ENCODE results near the gene MATR3.
A peak's percentile ranks its signal among the peaks of the same experiment; 100 is the strongest.

MATR3 gene

GRCh38 chr5:139253115-139253514 lies 40.4 kb upstream of the MATR3 start:
- no peak overlapping the region for H3K4me3 ChIP-seq (ENCODE audit: insufficient read length, low read depth)
- H3K36me3 ChIP-seq (ENCODE audit: insufficient read depth, insufficient read length, low read length): no peaks in the 10 kb centered on the region
- H3K9ac ChIP-seq (ENCODE audit: insufficient read length, low read depth): no peak overlapping the region
- TF ChIP-seq ZNF274 (IDR thresholded peaks at IDR 0.05; ENCODE audit: low read depth, low read length): no peak
- no peaks in the 10 kb centered on the region for H3K4me1 ChIP-seq (ENCODE audit: insufficient read depth, insufficient read length)
- H3K27me3 ChIP-seq (ENCODE audit: insufficient read depth, insufficient read length): no peaks in the 10 kb centered on the region
- H3K9me3 ChIP-seq (ENCODE audit: insufficient read depth, low read length): no peaks in the 10 kb centered on the region
- DNase-seq (ENCODE audit: low read depth, low spot score): no peak

- Histone ChIP-seq H3K4me1 (ENCODE audit: insufficient read depth, insufficient read length) (no peaks in the 10 kb centered on the region), H3K4me3 (ENCODE audit: insufficient read length, low read depth) (no peak overlapping the region), H3K9me3 (ENCODE audit: insufficient read depth, low read length) (no peaks in the 10 kb centered on the region), H3K27me3 (ENCODE audit: insufficient read depth, insufficient read length) (no peaks in the 10 kb centered on the region), H3K36me3 (ENCODE audit: insufficient read depth, insufficient read length, low read length) (no peaks in the 10 kb centered on the region), H3K9ac (ENCODE audit: insufficient read length, low read depth) (no peak overlapping the region)
- no peak for TF ChIP-seq YY1 (IDR thresholded peaks at IDR 0.05; ENCODE audit: insufficient read depth, insufficient read length)
- no peak for TF ChIP-seq ZNF274 (IDR thresholded peaks at IDR 0.05; ENCODE audit: low read depth, low read length)
- TF ChIP-seq SUZ12 (IDR thresholded peaks at IDR 0.05; ENCODE audit: extremely low read depth, insufficient read depth, insufficient read length): no peak
- no peak for DNase-seq (ENCODE audit: low read depth, low spot score)
Observed at GRCh38 chr5:139256820-139257219, 36.7 kb upstream of the MATR3 start.

- Histone ChIP-seq H3K36me3 (ENCODE audit: insufficient read depth, insufficient read length, low read length) (no peaks in the 10 kb centered on the region), H3K27me3 (ENCODE audit: insufficient read depth, insufficient read length) (no peaks in the 10 kb centered on the region), H3K9ac (ENCODE audit: insufficient read length, low read depth) (no peak overlapping the region), H3K4me3 (ENCODE audit: insufficient read length, low read depth) (no peak overlapping the region), H3K4me1 (ENCODE audit: insufficient read depth, insufficient read length) (no peaks in the 10 kb centered on the region), H3K9me3 (ENCODE audit: insufficient read depth, low read length) (no peaks in the 10 kb centered on the region)
- TF ChIP-seq YY1 (IDR thresholded peaks at IDR 0.05; ENCODE audit: insufficient read depth, insufficient read length) (no peak), ZNF274 (IDR thresholded peaks at IDR 0.05; ENCODE audit: low read depth, low read length) (no peak), SUZ12 (IDR thresholded peaks at IDR 0.05; ENCODE audit: extremely low read depth, insufficient read depth, insufficient read length) (no peak)
- no peak for DNase-seq (ENCODE audit: low read depth, low spot score)
Observed at GRCh38 chr5:139262059-139262741, 31.3 kb upstream of the MATR3 start.

DNA sequence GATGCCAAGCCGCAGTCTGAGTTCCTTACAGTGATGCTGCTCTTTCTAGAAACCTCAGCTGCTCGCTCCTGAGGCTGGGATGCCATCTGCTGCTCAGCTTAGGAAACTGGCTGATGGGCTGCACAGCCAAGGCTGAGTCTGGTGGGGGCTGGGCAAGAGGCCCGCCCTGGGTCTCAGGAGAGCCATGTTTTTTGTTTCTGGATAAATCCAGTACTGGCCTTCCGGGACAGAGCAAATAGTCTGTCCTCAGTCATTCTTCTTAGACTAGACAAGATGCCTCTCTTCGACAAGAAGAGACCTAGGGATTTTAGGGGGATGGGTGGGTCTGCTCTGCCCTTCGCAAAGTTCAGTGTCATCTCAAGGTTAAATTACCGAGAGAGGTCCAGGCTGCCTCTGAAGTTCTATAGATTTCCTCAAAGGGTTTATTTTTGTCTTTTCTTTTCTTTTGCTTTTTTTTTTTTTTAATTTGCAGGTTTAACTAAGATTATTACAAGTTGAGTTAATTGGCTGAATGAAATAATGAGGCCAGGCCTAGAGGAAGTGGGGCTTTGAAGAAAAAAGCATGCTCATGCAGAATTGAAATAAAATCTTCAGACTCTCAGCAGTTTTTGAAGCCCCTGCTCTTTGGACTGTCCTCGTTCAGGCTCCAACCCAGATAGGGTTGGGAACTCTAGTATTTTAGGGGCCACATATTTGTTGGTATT lies 30.6 kb upstream of the MATR3 start:
- Histone ChIP-seq H3K9me3 (ENCODE audit: insufficient read depth, low read length) (no peaks in the 10 kb centered on the region), H3K9ac (ENCODE audit: insufficient read length, low read depth) (no peak overlapping the region), H3K27me3 (ENCODE audit: insufficient read depth, insufficient read length) (no peaks in the 10 kb centered on the region), H3K4me1 (ENCODE audit: insufficient read depth, insufficient read length) (no peaks in the 10 kb centered on the region), H3K4me3 (ENCODE audit: insufficient read length, low read depth) (no peak overlapping the region), H3K36me3 (ENCODE audit: insufficient read depth, insufficient read length, low read length) (no peaks in the 10 kb centered on the region)
- TF ChIP-seq ZNF274 (IDR thresholded peaks at IDR 0.05; ENCODE audit: low read depth, low read length) (no peak), SUZ12 (IDR thresholded peaks at IDR 0.05; ENCODE audit: extremely low read depth, insufficient read depth, insufficient read length) (no peak), YY1 (IDR thresholded peaks at IDR 0.05; ENCODE audit: insufficient read depth, insufficient read length) (no peak)
- DNase-seq (ENCODE audit: low read depth, low spot score): peak; percentile 76

DNA sequence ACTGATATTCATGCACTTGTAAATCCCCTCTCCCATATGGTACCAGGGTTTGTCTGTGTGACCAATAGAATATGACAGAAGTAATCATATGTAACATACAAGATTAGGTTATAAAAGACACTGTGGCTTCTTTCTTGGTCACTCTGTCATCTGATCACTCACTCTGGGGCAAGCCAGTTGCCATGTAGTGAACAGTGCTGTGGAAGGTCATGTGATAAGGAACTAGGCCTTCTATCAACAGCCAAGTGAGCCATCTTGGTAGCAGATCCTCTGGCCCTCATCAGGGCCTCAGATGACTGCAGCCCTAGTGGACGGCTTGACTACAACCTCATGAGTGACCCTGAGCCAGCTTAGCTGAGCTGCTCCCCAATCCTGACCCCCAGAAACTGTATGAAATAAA lies 30.0 kb upstream of the MATR3 start:
- TF ChIP-seq ZNF274 (IDR thresholded peaks at IDR 0.05; ENCODE audit: low read depth, low read length): no peak
- no peak for TF ChIP-seq YY1 (IDR thresholded peaks at IDR 0.05; ENCODE audit: insufficient read depth, insufficient read length)
- TF ChIP-seq SUZ12 (IDR thresholded peaks at IDR 0.05; ENCODE audit: extremely low read depth, insufficient read depth, insufficient read length): no peak
- Histone ChIP-seq H3K36me3 (ENCODE audit: insufficient read depth, insufficient read length, low read length) (no peaks in the 10 kb centered on the region), H3K27me3 (ENCODE audit: insufficient read depth, insufficient read length) (no peaks in the 10 kb centered on the region)

DNA sequence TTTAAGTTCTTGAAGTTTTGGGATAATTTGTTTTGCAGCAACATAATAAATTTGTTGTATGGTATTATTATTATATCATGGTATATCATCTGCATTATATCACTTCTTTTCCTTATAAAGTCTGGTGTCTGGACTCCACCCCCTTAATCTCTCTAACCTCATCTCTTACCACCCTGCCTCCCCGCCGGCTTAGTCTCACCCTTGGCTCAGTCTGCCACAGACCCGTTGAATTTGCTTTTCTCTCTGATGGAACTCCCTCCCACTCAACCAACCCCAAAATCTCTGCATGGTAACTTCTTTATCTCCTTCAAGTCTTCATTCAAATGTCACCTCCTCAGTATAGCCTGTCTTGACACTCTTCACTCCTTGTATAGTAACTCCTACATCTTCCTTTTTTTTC lies 29.6 kb upstream of the MATR3 start:
- no peak overlapping the region for H3K4me3 ChIP-seq (ENCODE audit: insufficient read length, low read depth)
- H3K9ac ChIP-seq (ENCODE audit: insufficient read length, low read depth): no peak overlapping the region
- DNase-seq (ENCODE audit: low read depth, low spot score): no peak
- H3K4me1 ChIP-seq (ENCODE audit: insufficient read depth, insufficient read length): no peaks in the 10 kb centered on the region
- TF ChIP-seq YY1 (IDR thresholded peaks at IDR 0.05; ENCODE audit: insufficient read depth, insufficient read length): no peak
- no peak for TF ChIP-seq ZNF274 (IDR thresholded peaks at IDR 0.05; ENCODE audit: low read depth, low read length)
- TF ChIP-seq SUZ12 (IDR thresholded peaks at IDR 0.05; ENCODE audit: extremely low read depth, insufficient read depth, insufficient read length): no peak
- H3K36me3 ChIP-seq (ENCODE audit: insufficient read depth, insufficient read length, low read length): no peaks in the 10 kb centered on the region
- no peaks in the 10 kb centered on the region for H3K27me3 ChIP-seq (ENCODE audit: insufficient read depth, insufficient read length)
- H3K9me3 ChIP-seq (ENCODE audit: insufficient read depth, low read length): no peaks in the 10 kb centered on the region

More for the DNA sequence above, 30.0 kb upstream of the MATR3 start:
- H3K4me3 ChIP-seq (ENCODE audit: insufficient read length, low read depth): no peak overlapping the region
- no peak overlapping the region for H3K9ac ChIP-seq (ENCODE audit: insufficient read length, low read depth)
- no peak for DNase-seq (ENCODE audit: low read depth, low spot score)
- H3K9me3 ChIP-seq (ENCODE audit: insufficient read depth, low read length): no peaks in the 10 kb centered on the region
- H3K4me1 ChIP-seq (ENCODE audit: insufficient read depth, insufficient read length): no peaks in the 10 kb centered on the region

- DNase-seq (ENCODE audit: low read depth, low spot score): no peak
- Histone ChIP-seq H3K4me3 (ENCODE audit: insufficient read length, low read depth) (no peak overlapping the region), H3K9ac (ENCODE audit: insufficient read length, low read depth) (no peak overlapping the region), H3K4me1 (ENCODE audit: insufficient read depth, insufficient read length) (no peaks in the 10 kb centered on the region), H3K9me3 (ENCODE audit: insufficient read depth, low read length) (no peaks in the 10 kb centered on the region), H3K27me3 (ENCODE audit: insufficient read depth, insufficient read length) (no peaks in the 10 kb centered on the region), H3K36me3 (ENCODE audit: insufficient read depth, insufficient read length, low read length) (no peaks in the 10 kb centered on the region)
- TF ChIP-seq YY1 (IDR thresholded peaks at IDR 0.05; ENCODE audit: insufficient read depth, insufficient read length) (no peak), ZNF274 (IDR thresholded peaks at IDR 0.05; ENCODE audit: low read depth, low read length) (no peak), SUZ12 (IDR thresholded peaks at IDR 0.05; ENCODE audit: extremely low read depth, insufficient read depth, insufficient read length) (no peak)
Observed at GRCh38 chr5:139265001-139265400, 28.5 kb upstream of the MATR3 start.

Measured in NT2/D1 (cell line).